Measurements from ENCODE around the gene GALNT18. TPM values are rescaled to one million over a fixed set of nuclear protein-coding genes. Genes with fewer than 3 reads are reported as not detected.

GALNT18 gene
- total and polyA plus RNA-seq, 2 experiments from 2014 or later = 4.3 to 10.8 TPM

DNA sequence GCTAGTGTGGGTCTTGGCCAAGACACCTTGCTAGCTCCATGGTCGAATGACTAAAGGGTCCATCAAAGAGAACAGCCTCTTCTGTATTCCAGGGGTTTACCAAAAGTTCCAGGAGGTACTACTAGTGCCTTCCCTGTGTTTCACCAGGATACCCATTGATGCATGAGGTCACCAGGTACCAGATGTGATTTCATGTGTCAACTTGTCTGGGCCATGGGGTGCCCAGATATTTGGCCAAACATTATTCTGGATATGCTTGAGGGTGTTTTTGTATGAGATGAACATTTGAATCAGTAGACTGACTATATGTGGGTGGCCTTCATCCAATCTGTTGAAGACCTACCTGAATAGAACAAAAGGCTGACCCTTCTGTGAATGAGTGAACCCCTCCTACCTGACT lies 92.8 kb downstream of the GALNT18 start:
- Histone ChIP-seq H3K36me3 (ENCODE audit: insufficient read depth) (no peaks in the 10 kb centered on the region), H2AFZ (no peak overlapping the region), H3K27me3 (ENCODE audit: insufficient read depth) (no peaks in the 10 kb centered on the region), H3K4me3 (no peak overlapping the region), H3K4me2 (no peak overlapping the region), H4K20me1 (replicated peaks; ENCODE audit: insufficient read depth) (no peaks in the 10 kb centered on the region), H3K4me1 (ENCODE audit: insufficient read depth) (no peaks in the 10 kb centered on the region), H3K27ac (ENCODE audit: low read depth) (no peak overlapping the region), H3F3A (replicated peaks; ENCODE audit: low read depth) (no peaks in the 10 kb centered on the region), H3K9me2 (ENCODE audit: insufficient read depth) (no peaks in the 10 kb centered on the region), H3K79me2 (replicated peaks; ENCODE audit: insufficient read depth) (no peaks in the 10 kb centered on the region)
- DNase-seq (ENCODE audit: low spot score) = no peak
- Mint-ChIP-seq H3K4me3 (no peak overlapping the region), H3K9me3 (no peaks in the 10 kb centered on the region), H3K4me1 (no peaks in the 10 kb centered on the region), H3K27me3 (ENCODE audit: insufficient read depth, low read depth, poor library complexity) (peaks cover 2% of the 10 kb centered on the region), H3K36me3 (ENCODE audit: low read depth) (no peaks in the 10 kb centered on the region), H3K27ac (no peak overlapping the region)
- TF ChIP-seq, protein P1, sequence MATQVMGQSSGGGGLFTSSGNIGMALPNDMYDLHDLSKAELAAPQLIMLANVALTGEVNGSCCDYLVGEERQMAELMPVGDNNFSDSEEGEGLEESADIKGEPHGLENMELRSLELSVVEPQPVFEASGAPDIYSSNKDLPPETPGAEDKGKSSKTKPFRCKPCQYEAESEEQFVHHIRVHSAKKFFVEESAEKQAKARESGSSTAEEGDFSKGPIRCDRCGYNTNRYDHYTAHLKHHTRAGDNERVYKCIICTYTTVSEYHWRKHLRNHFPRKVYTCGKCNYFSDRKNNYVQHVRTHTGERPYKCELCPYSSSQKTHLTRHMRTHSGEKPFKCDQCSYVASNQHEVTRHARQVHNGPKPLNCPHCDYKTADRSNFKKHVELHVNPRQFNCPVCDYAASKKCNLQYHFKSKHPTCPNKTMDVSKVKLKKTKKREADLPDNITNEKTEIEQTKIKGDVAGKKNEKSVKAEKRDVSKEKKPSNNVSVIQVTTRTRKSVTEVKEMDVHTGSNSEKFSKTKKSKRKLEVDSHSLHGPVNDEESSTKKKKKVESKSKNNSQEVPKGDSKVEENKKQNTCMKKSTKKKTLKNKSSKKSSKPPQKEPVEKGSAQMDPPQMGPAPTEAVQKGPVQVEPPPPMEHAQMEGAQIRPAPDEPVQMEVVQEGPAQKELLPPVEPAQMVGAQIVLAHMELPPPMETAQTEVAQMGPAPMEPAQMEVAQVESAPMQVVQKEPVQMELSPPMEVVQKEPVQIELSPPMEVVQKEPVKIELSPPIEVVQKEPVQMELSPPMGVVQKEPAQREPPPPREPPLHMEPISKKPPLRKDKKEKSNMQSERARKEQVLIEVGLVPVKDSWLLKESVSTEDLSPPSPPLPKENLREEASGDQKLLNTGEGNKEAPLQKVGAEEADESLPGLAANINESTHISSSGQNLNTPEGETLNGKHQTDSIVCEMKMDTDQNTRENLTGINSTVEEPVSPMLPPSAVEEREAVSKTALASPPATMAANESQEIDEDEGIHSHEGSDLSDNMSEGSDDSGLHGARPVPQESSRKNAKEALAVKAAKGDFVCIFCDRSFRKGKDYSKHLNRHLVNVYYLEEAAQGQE (IDR thresholded peaks at IDR 0.05; ENCODE audit: unreplicated experiment) = no peak
- TF ChIP-seq ZNF331 (CRISPR knock-in tag; IDR thresholded peaks at IDR 0.05; ENCODE audit: low read depth) (no peak), NANOG (IDR thresholded peaks at IDR 0.05; ENCODE audit: borderline replicate concordance) (no peak), STAT1 (IDR thresholded peaks at IDR 0.05; ENCODE audit: unreplicated experiment) (no peak), POLR2AphosphoS5 (IDR thresholded peaks at IDR 0.05; ENCODE audit: low read depth) (no peak), JUNB (IDR thresholded peaks at IDR 0.05; ENCODE audit: unreplicated experiment) (no peak), EZH2phosphoT487 (IDR thresholded peaks at IDR 0.05; ENCODE audit: unreplicated experiment) (no peak), ZNF114 (CRISPR knock-in tag; IDR thresholded peaks at IDR 0.05) (no peak), EZH2 (IDR thresholded peaks at IDR 0.05; ENCODE audit: low read depth, unreplicated experiment) (no peak), CREB1 (CRISPR knock-in tag; IDR thresholded peaks at IDR 0.05; ENCODE audit: low read depth) (no peak)
- TF ChIP-seq, protein P2, sequence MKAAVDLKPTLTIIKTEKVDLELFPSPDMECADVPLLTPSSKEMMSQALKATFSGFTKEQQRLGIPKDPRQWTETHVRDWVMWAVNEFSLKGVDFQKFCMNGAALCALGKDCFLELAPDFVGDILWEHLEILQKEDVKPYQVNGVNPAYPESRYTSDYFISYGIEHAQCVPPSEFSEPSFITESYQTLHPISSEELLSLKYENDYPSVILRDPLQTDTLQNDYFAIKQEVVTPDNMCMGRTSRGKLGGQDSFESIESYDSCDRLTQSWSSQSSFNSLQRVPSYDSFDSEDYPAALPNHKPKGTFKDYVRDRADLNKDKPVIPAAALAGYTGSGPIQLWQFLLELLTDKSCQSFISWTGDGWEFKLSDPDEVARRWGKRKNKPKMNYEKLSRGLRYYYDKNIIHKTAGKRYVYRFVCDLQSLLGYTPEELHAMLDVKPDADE (IDR thresholded peaks at IDR 0.05) = no peak
- TF ChIP-seq, protein P3, sequence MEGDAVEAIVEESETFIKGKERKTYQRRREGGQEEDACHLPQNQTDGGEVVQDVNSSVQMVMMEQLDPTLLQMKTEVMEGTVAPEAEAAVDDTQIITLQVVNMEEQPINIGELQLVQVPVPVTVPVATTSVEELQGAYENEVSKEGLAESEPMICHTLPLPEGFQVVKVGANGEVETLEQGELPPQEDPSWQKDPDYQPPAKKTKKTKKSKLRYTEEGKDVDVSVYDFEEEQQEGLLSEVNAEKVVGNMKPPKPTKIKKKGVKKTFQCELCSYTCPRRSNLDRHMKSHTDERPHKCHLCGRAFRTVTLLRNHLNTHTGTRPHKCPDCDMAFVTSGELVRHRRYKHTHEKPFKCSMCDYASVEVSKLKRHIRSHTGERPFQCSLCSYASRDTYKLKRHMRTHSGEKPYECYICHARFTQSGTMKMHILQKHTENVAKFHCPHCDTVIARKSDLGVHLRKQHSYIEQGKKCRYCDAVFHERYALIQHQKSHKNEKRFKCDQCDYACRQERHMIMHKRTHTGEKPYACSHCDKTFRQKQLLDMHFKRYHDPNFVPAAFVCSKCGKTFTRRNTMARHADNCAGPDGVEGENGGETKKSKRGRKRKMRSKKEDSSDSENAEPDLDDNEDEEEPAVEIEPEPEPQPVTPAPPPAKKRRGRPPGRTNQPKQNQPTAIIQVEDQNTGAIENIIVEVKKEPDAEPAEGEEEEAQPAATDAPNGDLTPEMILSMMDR (conservative IDR thresholded peaks at IDR 0.05; ENCODE audit: low read depth in 2 of 2) = no peak
- TF ChIP-seq, protein P4, sequence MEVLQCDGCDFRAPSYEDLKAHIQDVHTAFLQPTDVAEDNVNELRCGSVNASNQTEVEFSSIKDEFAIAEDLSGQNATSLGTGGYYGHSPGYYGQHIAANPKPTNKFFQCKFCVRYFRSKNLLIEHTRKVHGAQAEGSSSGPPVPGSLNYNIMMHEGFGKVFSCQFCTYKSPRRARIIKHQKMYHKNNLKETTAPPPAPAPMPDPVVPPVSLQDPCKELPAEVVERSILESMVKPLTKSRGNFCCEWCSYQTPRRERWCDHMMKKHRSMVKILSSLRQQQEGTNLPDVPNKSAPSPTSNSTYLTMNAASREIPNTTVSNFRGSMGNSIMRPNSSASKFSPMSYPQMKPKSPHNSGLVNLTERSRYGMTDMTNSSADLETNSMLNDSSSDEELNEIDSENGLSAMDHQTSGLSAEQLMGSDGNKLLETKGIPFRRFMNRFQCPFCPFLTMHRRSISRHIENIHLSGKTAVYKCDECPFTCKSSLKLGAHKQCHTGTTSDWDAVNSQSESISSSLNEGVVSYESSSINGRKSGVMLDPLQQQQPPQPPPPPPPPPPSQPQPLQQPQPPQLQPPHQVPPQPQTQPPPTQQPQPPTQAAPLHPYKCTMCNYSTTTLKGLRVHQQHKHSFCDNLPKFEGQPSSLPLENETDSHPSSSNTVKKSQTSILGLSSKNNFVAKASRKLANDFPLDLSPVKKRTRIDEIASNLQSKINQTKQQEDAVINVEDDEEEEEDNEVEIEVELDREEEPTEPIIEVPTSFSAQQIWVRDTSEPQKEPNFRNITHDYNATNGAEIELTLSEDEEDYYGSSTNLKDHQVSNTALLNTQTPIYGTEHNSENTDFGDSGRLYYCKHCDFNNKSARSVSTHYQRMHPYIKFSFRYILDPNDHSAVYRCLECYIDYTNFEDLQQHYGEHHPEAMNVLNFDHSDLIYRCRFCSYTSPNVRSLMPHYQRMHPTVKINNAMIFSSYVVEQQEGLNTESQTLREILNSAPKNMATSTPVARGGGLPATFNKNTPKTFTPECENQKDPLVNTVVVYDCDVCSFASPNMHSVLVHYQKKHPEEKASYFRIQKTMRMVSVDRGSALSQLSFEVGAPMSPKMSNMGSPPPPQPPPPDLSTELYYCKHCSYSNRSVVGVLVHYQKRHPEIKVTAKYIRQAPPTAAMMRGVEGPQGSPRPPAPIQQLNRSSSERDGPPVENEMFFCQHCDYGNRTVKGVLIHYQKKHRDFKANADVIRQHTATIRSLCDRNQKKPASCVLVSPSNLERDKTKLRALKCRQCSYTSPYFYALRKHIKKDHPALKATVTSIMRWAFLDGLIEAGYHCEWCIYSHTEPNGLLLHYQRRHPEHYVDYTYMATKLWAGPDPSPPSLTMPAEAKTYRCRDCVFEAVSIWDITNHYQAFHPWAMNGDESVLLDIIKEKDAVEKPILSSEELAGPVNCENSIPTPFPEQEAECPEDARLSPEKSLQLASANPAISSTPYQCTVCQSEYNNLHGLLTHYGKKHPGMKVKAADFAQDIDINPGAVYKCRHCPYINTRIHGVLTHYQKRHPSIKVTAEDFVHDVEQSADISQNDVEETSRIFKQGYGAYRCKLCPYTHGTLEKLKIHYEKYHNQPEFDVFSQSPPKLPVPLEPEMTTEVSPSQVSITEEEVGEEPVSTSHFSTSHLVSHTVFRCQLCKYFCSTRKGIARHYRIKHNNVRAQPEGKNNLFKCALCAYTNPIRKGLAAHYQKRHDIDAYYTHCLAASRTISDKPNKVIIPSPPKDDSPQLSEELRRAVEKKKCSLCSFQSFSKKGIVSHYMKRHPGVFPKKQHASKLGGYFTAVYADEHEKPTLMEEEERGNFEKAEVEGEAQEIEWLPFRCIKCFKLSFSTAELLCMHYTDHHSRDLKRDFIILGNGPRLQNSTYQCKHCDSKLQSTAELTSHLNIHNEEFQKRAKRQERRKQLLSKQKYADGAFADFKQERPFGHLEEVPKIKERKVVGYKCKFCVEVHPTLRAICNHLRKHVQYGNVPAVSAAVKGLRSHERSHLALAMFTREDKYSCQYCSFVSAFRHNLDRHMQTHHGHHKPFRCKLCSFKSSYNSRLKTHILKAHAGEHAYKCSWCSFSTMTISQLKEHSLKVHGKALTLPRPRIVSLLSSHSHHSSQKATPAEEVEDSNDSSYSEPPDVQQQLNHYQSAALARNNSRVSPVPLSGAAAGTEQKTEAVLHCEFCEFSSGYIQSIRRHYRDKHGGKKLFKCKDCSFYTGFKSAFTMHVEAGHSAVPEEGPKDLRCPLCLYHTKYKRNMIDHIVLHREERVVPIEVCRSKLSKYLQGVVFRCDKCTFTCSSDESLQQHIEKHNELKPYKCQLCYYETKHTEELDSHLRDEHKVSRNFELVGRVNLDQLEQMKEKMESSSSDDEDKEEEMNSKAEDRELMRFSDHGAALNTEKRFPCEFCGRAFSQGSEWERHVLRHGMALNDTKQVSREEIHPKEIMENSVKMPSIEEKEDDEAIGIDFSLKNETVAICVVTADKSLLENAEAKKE (CRISPR knock-in tag; IDR thresholded peaks at IDR 0.05) = no peak
- ATAC-seq = no peak
